GM23248 (cell line): ENCODE results near the gene SH3RF3. TPM values are rescaled to one million over a fixed set of nuclear protein-coding genes. Genes with fewer than 3 reads are reported as not detected.

ENCODE experiments used
- DNase-seq: peaks from one replicate; pipeline ENCODE4 v3.0.0-alpha.2; 2015
- H2AFZ ChIP-seq: fragments of 200-600 bp; sonication (generic); 2 replicates; pipeline ENCODE4 v1.6.1; 2016; ENCODE audit warnings: antibody characterized with exemption
- H3F3A ChIP-seq: fragments of 200-600 bp; sonication (generic); 2 replicates; pipeline ENCODE4 v1.6.1; 2016; ENCODE audit warnings: mild to moderate bottlenecking, antibody characterized with exemption, mixed run types; ENCODE audit not compliant: insufficient read depth
- H3K27ac ChIP-seq: fragments of 200-600 bp; sonication (generic); 2 replicates; pipeline ENCODE4 v1.5.1; 2016; ENCODE audit warnings: mild to moderate bottlenecking
- H3K27me3 ChIP-seq: fragments of 200-600 bp; sonication (generic); replicated peaks from 2 replicates; pipeline ENCODE4 v1.6.1; 2016; ENCODE audit warnings: mild to moderate bottlenecking; ENCODE audit not compliant: insufficient read depth
- H3K36me3 ChIP-seq: fragments of 200-600 bp; sonication (generic); 2 replicates; pipeline ENCODE4 v1.6.1; 2016; ENCODE audit warnings: low read depth, mild to moderate bottlenecking
- H3K4me1 ChIP-seq: fragments of 200-600 bp; sonication (generic); 2 replicates; pipeline ENCODE4 v1.6.1; 2016; ENCODE audit warnings: mild to moderate bottlenecking; ENCODE audit not compliant: insufficient read depth
- H3K4me2 ChIP-seq: fragments of 200-600 bp; sonication (generic); one replicate; pipeline ENCODE4 v1.6.1; 2016; ENCODE audit warnings: mild to moderate bottlenecking; ENCODE audit not compliant: unreplicated experiment
- H3K4me3 ChIP-seq: fragments of 200-600 bp; sonication (generic); 2 replicates; pipeline ENCODE4 v1.5.1; 2016; ENCODE audit warnings: mild to moderate bottlenecking
- H3K79me2 ChIP-seq: fragments of 200-600 bp; sonication (generic); 2 replicates; pipeline ENCODE4 v1.6.1; 2016; ENCODE audit warnings: mild to moderate bottlenecking; ENCODE audit not compliant: insufficient read depth
- H3K9ac ChIP-seq: fragments of 200-600 bp; sonication (generic); 2 replicates; pipeline ENCODE4 v1.6.1; 2016; ENCODE audit warnings: mild to moderate bottlenecking
- H3K9me2 ChIP-seq: fragments of 200-600 bp; sonication (generic); 2 replicates; pipeline ENCODE4 v1.6.1; 2016; ENCODE audit warnings: mixed run types, mild to moderate bottlenecking, moderate library complexity; ENCODE audit not compliant: insufficient read depth
- H3K9me3 ChIP-seq: fragments of 200-600 bp; sonication (generic); one replicate; pipeline ENCODE4 v1.6.1; 2017; ENCODE audit warnings: low read depth
- H4K20me1 ChIP-seq: fragments of 200-600 bp; sonication (generic); 2 replicates; pipeline ENCODE4 v1.6.0; 2016; ENCODE audit not compliant: insufficient read depth
- EZH2 ChIP-seq: fragments of 200-600 bp; sonication (generic); IDR thresholded peaks from 2 replicates; pipeline ENCODE4 v1.6.1; 2018; ENCODE audit warnings: antibody characterized with exemption, mild to moderate bottlenecking; ENCODE audit not compliant: insufficient read depth, poor library complexity, severe bottlenecking
- EZH2phosphoT487 ChIP-seq: fragments of 200-600 bp; sonication (generic); IDR thresholded peaks from 2 replicates; pipeline ENCODE4 v1.6.1; 2018; ENCODE audit warnings: antibody characterized with exemption, moderate library complexity, mild to moderate bottlenecking, low read depth; ENCODE audit not compliant: insufficient read depth
- WGBS, 2 experiments: methylation state at CpG; one replicate each; pipeline ENCODE4 v1.1.6; 2015 to 2017; ENCODE audit warnings: low lambda C conversion rate in 2 of 2, low coverage in 1 of 2; ENCODE audit errors: missing lambda C conversion rate in 2 of 2; 5-methylcytosine and 5-hydroxymethylcytosine counted together
- in situ Hi-C: fragments of 300-500 bp; cut with MboI; formaldehyde crosslinking; loops from 2 replicates; pipeline ENCODE4 v1.15.0; 2020
- polyA plus RNA-seq: library from polyadenylated mRNA; unstranded; fragments of >200 nt; fragmentation: Nextera tagmentation; extraction: Ambion mirVana; gene quantifications from 2 replicates; pipeline ENCODE4 v1.2.1, GENCODE V29; 2016
- total RNA-seq: library from RNA; depleted of rRNA; stranded (reverse); fragments of >200 nt; shearing (Covaris generic); gene quantifications from 2 replicates; pipeline ENCODE4 v1.2.3, GENCODE V29; 2014

The SH3RF3 gene
- total and polyA plus RNA-seq, 2 experiments from 2014 or later, result 1.5 to 5.2 TPM

GRCh38 chr2:109316091-109316490 is 187.1 kb downstream of the SH3RF3 start:
- Histone ChIP-seq H3K9me2 (no peaks in the 10 kb centered on the region), H3K4me3 (no peak overlapping the region), H3K79me2 (0 out of 2 replicates have a peak, but pooled peaks cover under 1% of the 10 kb centered on the region), H4K20me1 (no peaks in the 10 kb centered on the region), H3K4me2 (no peak overlapping the region), H2AFZ (no peak overlapping the region), H3K36me3 (no peaks in the 10 kb centered on the region), H3K9me3 (no peaks in the 10 kb centered on the region), H3K9ac (no peak overlapping the region), H3F3A (peaks cover 18% of the 10 kb centered on the region), H3K27me3 (no peaks in the 10 kb centered on the region), H3K27ac (no peak overlapping the region), H3K4me1 (peaks cover 21% of the 10 kb centered on the region)
- TF ChIP-seq EZH2phosphoT487 (no peak), EZH2 (no peak)
- 76 to 77% methylated on average over 2 of the region's 2 CpGs for WGBS, 2 experiments
- in situ Hi-C loops, result no loop called here
- no peak for DNase-seq

GRCh38 chr2:109317471-109318095 is 188.6 kb downstream of the SH3RF3 start:
- Histone ChIP-seq H3K9ac (peak overlapping the region; percentile 80), H3K27me3 (no peaks in the 10 kb centered on the region), H3K27ac (peak overlapping the region; percentile 91), H4K20me1 (no peaks in the 10 kb centered on the region), H3K9me3 (no peaks in the 10 kb centered on the region), H3K79me2 (0 out of 2 replicates have a peak, but pooled peaks cover 7% of the 10 kb centered on the region), H3F3A (peaks cover 23% of the 10 kb centered on the region), H3K4me1 (peaks cover 32% of the 10 kb centered on the region), H2AFZ (no peak overlapping the region), H3K4me3 (peak overlapping the region; percentile 55), H3K4me2 (peak overlapping the region; percentile 83), H3K36me3 (no peaks in the 10 kb centered on the region), H3K9me2 (no peaks in the 10 kb centered on the region)
- TF ChIP-seq EZH2phosphoT487, result no peak
- no peak for TF ChIP-seq EZH2
- WGBS, 2 experiments, result 32 to 34% methylated on average over 15 of the region's 15 CpGs
- peak; percentile 31 for DNase-seq
- in situ Hi-C loops, result no loop called here

- no peaks in the 10 kb centered on the region for H3K36me3 ChIP-seq
- H3K9ac ChIP-seq, result peak overlapping the region; percentile 80
- peak overlapping the region; percentile 66 for H2AFZ ChIP-seq
- peaks cover 37% of the 10 kb centered on the region for H3K4me1 ChIP-seq
- H3K27me3 ChIP-seq, result no peaks in the 10 kb centered on the region
- in situ Hi-C loops, result no loop called here
- no peaks in the 10 kb centered on the region for H3K9me2 ChIP-seq
- 1 to 2% methylated on average over 22 of the region's 22 CpGs for WGBS, 2 experiments
- TF ChIP-seq EZH2 (no peak), EZH2phosphoT487 (no peak)
- peak overlapping the region; percentile 91 for H3K27ac ChIP-seq
- no peaks in the 10 kb centered on the region for H4K20me1 ChIP-seq
- peak overlapping the region; percentile 55 for H3K4me3 ChIP-seq
- peaks cover 23% of the 10 kb centered on the region for H3F3A ChIP-seq
- peak overlapping the region; percentile 83 for H3K4me2 ChIP-seq
- DNase-seq, result peak; percentile 97
- H3K9me3 ChIP-seq, result no peaks in the 10 kb centered on the region
- H3K79me2 ChIP-seq, result peaks cover 8% of the 10 kb centered on the region; the same call in 1 of the 2 replicates
These were observed 189.3 kb downstream of the SH3RF3 start for GRCh38 chr2:109318150-109318948.

- Histone ChIP-seq H3K27ac (peak overlapping the region; percentile 91), H2AFZ (no peak overlapping the region), H3K27me3 (no peaks in the 10 kb centered on the region), H4K20me1 (no peaks in the 10 kb centered on the region), H3F3A (peaks cover 24% of the 10 kb centered on the region), H3K4me1 (peaks cover 37% of the 10 kb centered on the region), H3K4me2 (peak overlapping the region; percentile 83), H3K36me3 (no peaks in the 10 kb centered on the region), H3K79me2 (peaks cover 13% of the 10 kb centered on the region; the same call in 1 of the 2 replicates), H3K4me3 (peak overlapping the region; percentile 55), H3K9ac (peak overlapping the region; percentile 80), H3K9me2 (no peaks in the 10 kb centered on the region), H3K9me3 (no peaks in the 10 kb centered on the region)
- no peak for DNase-seq
- 12 to 16% methylated on average over 4 of the region's 4 CpGs for WGBS, 2 experiments
- TF ChIP-seq EZH2phosphoT487 (no peak), EZH2 (no peak)
- in situ Hi-C loops, result no loop called here
These were observed 189.9 kb downstream of the SH3RF3 start for GRCh38 chr2:109318949-109319342.
